HepG2 (cell line): Measurements from ENCODE around the gene ZFAND6. TPM values are rescaled to one million over a fixed set of nuclear protein-coding genes. Genes with fewer than 3 reads are reported as not detected.

Source experiments
- ARID4A ChIP-seq: sonication (generic); formaldehyde crosslinking; IDR thresholded peaks from 2 replicates; pipeline ENCODE4 v1.5.0; 2020; ENCODE audit warnings: mild to moderate bottlenecking, missing genetic modification reagents, borderline replicate concordance
- HNRNPK ChIP-seq: fragments of 200-400 bp; formaldehyde crosslinking; IDR thresholded peaks from 2 replicates; pipeline ENCODE4 v1.6.1; 2018; ENCODE audit warnings: low read length, low read depth, moderate library complexity, mild to moderate bottlenecking; ENCODE audit not compliant: poor library complexity, severe bottlenecking
- MBD4 ChIP-seq: IDR thresholded peaks from 2 replicates; pipeline ENCODE4 v1.6.1; 2012; ENCODE audit warnings: low read length, inconsistent platforms, borderline replicate concordance
- MXD1 ChIP-seq: sonication (generic); formaldehyde crosslinking; IDR thresholded peaks from 2 replicates; pipeline ENCODE4 v1.4.0; 2020; ENCODE audit warnings: mild to moderate bottlenecking, missing genetic modification reagents
- RCOR2 ChIP-seq: IDR thresholded peaks from 2 replicates; pipeline ENCODE4 v1.6.1; 2016; ENCODE audit warnings: missing biosample characterization, missing genetic modification reagents
- TFDP2 ChIP-seq: sonication (generic); formaldehyde crosslinking; IDR thresholded peaks from 2 replicates; pipeline ENCODE4 v1.4.0; 2020; ENCODE audit warnings: missing genetic modification reagents
- ZBTB40 ChIP-seq, 2 experiments: fragments of 450-650 bp in 1 of 2; sonication (generic) in 1 of 2; formaldehyde crosslinking in 1 of 2; IDR thresholded peaks; 2 replicates each; pipeline versions ENCODE4 v1.6.1 to v1.8.0; 2016 to 2022; ENCODE audit warnings: antibody characterized with exemption in 1 of 2, mild to moderate bottlenecking in 1 of 2, missing genetic modification reagents in 1 of 2
- ZNF317 ChIP-seq: sonication (generic); formaldehyde crosslinking; IDR thresholded peaks from 2 replicates; pipeline ENCODE4 v1.5.0; 2020; ENCODE audit warnings: mild to moderate bottlenecking, missing genetic modification reagents
- polyA plus RNA-seq, 8 experiments: library from polyadenylated mRNA; depleted of rRNA in 3 of 8; stranded (reverse) in 7 of 8; unstranded in 1 of 8; fragments of >200 nt; fragmentation: Illumina TruSeq in 4 of 8; extraction: Trizol in 4 of 8; gene quantifications; 2 replicates each; pipeline versions ENCODE4 v1.2.1 to v1.2.3, GENCODE V29; 2011 to 2016; ENCODE audit warnings: low read depth in 4 of 8, missing spikeins in 1 of 8, mixed read lengths in 1 of 8; ENCODE audit not compliant: insufficient read depth in 1 of 8
- total RNA-seq, 5 experiments: library from RNA; depleted of rRNA; stranded (reverse); fragments of >200 nt; fragmentation: Illumina TruSeq; extraction: Trizol; gene quantifications; 2 replicates each; pipeline ENCODE4 v1.2.3, GENCODE V29; 2016; ENCODE audit warnings: low read depth in 1 of 5

ZFAND6 gene
- total and polyA plus RNA-seq, 2 of the 13 experiments (the other 11 are each of a cell fraction or from before 2014, with no cell fraction given) = 84.2 to 115 TPM

- TF ChIP-seq MXD1 (CRISPR knock-in tag) (no peak), ARID4A (CRISPR knock-in tag) (peak; percentile 52; the same call in 1 of the 2 replicates), ZBTB40 (IDR thresholded peaks at IDR 0.05) (no peak), ZBTB40 (CRISPR knock-in tag; IDR thresholded peaks at IDR 0.05) (no peak), RCOR2 (CRISPR knock-in tag) (peak; percentile 34; the same call in 1 of the 2 replicates), ZNF317 (CRISPR knock-in tag) (no peak; the same call in 1 of the 2 replicates), HNRNPK (no peak), MBD4 (no peak), TFDP2 (0 out of 2 replicates have a peak, but pooled peaks have one; percentile 19)
Observed at GRCh38 chr15:80171787-80172186, 112.3 kb downstream of the ZFAND6 start (continued).
